Choroid plexus epithelial cell (primary cell): ENCODE data around the gene MAD1L1.

Source experiments
- DNase-seq: peaks from one replicate; pipeline ENCODE4 v3.0.0-alpha.2; 2010; ENCODE audit warnings: low read depth
- H3K4me3 ChIP-seq: 2 replicates; pipeline ENCODE4 v1.5.1; 2011; ENCODE audit warnings: low read depth, mild to moderate bottlenecking, control low read depth, low read length, moderate library complexity
- TF ChIP-seq, protein P1 (sequence below): conservative IDR thresholded peaks from 2 replicates; pipeline ENCODE4 v1.5.1; 2011; ENCODE audit warnings: low read depth, mild to moderate bottlenecking, control low read depth, inconsistent platforms, low read length, moderate library complexity

Gene MAD1L1

GRCh38 chr7:1893036-1893435 is 339.7 kb downstream of the MAD1L1 start:
- TF ChIP-seq, protein P1, sequence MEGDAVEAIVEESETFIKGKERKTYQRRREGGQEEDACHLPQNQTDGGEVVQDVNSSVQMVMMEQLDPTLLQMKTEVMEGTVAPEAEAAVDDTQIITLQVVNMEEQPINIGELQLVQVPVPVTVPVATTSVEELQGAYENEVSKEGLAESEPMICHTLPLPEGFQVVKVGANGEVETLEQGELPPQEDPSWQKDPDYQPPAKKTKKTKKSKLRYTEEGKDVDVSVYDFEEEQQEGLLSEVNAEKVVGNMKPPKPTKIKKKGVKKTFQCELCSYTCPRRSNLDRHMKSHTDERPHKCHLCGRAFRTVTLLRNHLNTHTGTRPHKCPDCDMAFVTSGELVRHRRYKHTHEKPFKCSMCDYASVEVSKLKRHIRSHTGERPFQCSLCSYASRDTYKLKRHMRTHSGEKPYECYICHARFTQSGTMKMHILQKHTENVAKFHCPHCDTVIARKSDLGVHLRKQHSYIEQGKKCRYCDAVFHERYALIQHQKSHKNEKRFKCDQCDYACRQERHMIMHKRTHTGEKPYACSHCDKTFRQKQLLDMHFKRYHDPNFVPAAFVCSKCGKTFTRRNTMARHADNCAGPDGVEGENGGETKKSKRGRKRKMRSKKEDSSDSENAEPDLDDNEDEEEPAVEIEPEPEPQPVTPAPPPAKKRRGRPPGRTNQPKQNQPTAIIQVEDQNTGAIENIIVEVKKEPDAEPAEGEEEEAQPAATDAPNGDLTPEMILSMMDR, result no peak
- no peak for DNase-seq
- H3K4me3 ChIP-seq, result no peak overlapping the region

DNA sequence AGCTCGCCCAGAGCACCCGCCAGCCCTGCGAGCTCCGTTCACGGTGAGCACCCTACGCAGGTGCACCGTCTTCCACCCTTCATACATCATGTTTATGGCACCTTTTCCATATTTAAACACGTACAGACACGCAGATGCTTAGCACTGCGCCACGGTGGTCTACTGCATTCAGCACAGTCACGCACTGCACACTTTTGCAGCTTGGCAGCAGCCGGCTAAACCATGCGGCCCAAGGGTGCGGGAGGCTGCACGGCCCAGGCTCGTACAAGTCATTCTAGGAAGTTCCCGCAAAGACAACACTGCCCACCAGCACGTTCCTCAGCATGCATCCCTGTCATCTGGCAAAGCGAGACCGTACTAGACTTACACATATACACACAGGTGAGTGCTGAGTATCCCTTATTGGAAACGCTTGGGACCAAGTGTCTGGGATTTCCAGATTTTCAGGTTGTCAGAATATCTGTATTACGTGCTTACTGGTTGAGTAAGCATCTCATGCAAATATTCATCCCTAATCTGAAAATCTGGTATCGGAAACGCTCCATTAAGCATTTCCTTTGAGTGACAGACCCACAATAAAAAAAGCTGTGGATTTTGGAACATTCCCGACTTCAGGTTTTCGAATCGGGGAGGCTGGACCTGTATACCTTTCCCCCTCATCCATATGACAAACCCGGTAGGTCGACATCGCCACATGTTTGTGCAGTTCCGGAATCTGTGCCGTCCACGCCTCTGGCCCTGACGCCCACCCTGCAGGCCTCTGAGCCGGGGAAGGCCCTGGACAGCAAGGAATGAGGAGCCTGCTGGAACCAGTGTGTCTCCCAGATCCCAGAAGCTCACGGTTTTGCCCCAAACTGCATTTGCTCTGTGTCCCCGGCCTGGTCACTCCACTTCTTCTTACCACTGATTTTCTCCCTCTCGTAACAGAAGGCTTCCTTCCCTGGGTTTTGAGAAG is 340.5 kb downstream of the MAD1L1 start:
- TF ChIP-seq, protein P1, result no peak
- DNase-seq, result no peak
- H3K4me3 ChIP-seq, result no peak overlapping the region

GRCh38 chr7:1890289-1891235 is 342.2 kb downstream of the MAD1L1 start:
- no peak overlapping the region for H3K4me3 ChIP-seq
- TF ChIP-seq, protein P1, result no peak
- no peak for DNase-seq

- DNase-seq, result peak; percentile 89
- no peak overlapping the region for H3K4me3 ChIP-seq
- TF ChIP-seq, protein P1, result no peak
Measured at GRCh38 chr7:1889556-1890181, 343.1 kb downstream of the MAD1L1 start.

DNA sequence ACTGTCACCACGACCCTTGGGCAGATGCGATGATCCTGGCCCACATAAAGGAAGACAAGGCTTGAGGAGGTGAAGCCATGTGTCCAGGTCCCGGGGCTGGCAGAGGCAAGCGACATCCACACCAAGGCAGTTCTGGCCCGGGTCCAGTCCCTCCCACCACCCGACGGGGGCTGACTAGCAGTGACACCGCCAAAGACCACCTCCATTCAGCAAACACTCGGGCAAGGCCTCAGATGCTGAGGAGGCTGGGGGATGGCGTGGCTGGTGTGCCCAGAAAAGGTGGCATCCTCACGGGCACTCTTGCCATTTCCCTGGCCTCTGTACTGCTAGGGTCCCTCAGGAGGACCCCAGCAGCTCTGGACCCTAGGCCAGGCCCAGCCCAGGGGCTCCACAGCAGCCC is 343.7 kb downstream of the MAD1L1 start:
- TF ChIP-seq, protein P1, result no peak
- no peak for DNase-seq

GRCh38 chr7:1888425-1888824 is 344.3 kb downstream of the MAD1L1 start:
- TF ChIP-seq, protein P1, result no peak
- no peak for DNase-seq
- H3K4me3 ChIP-seq, result no peak overlapping the region

More for the DNA sequence above, 343.7 kb downstream of the MAD1L1 start:
- no peak overlapping the region for H3K4me3 ChIP-seq
